SK-N-SH (cell line): ENCODE measurements around the gene PALLD. TPM values are rescaled to one million over a fixed set of nuclear protein-coding genes. Genes with fewer than 3 reads are reported as not detected.
A peak's percentile ranks its signal among the peaks of the same experiment; 100 is the strongest.

ENCODE experiments used
- CTCF ChIA-PET: fragments of 300-600, 350-600 bp; formaldehyde crosslinking; extraction: SDS; loops from one replicate; lab custom pipeline; 2021; lab: Yijun Ruan, JAX
- POLR2A ChIA-PET: fragments of 350-600 bp; sonication (Branson Sonifier 250); formaldehyde crosslinking; extraction: SDS; loops from one replicate; lab custom pipeline; 2020; ENCODE audit warnings: antibody characterized with exemption, inconsistent platforms; lab: Yijun Ruan, JAX
- DNase-seq: peaks from one replicate; pipeline ENCODE4 v3.0.0; 2012
- H2AFZ ChIP-seq: fragments of 200-600 bp; sonication (generic); 2 replicates; pipeline ENCODE4 v1.8.1; 2016; ENCODE audit warnings: antibody characterized with exemption, mild to moderate bottlenecking, low read depth
- H3F3A ChIP-seq: fragments of 200-600 bp; sonication (generic); replicated peaks from 2 replicates; pipeline ENCODE3; 2016; ENCODE audit warnings: antibody characterized with exemption, mild to moderate bottlenecking; ENCODE audit not compliant: insufficient read depth
- H3K27ac ChIP-seq, 2 experiments: fragments of 200-500 bp in 1 of 2; fragments of 200-600 bp in 1 of 2; sonication (Bioruptor generic) in 1 of 2; sonication (generic), shearing (Covaris generic) in 1 of 2; 2 replicates each; pipeline versions ENCODE4 v1.5.1 to v1.6.1; 2014 to 2016; ENCODE audit warnings: low read depth in 2 of 2, inconsistent platforms in 1 of 2, low read length in 1 of 2, mild to moderate bottlenecking in 1 of 2, mixed read lengths in 1 of 2
- H3K27me3 ChIP-seq: fragments of 200-600 bp; sonication (generic), shearing (Covaris generic); 2 replicates; pipeline ENCODE4 v1.6.1; 2016; ENCODE audit warnings: mixed run types; ENCODE audit not compliant: insufficient read depth
- H3K36me3 ChIP-seq, 2 experiments: fragments of 200-500 bp in 1 of 2; fragments of 200-600 bp in 1 of 2; sonication (Bioruptor generic) in 1 of 2; sonication (generic) in 1 of 2; replicated peaks in 1 of 2; 2 replicates each; pipeline versions ENCODE3 to v1.5.1; 2014 to 2016; ENCODE audit warnings: low read length in 1 of 2, mild to moderate bottlenecking in 1 of 2; ENCODE audit not compliant: insufficient read depth in 2 of 2, control insufficient read depth in 1 of 2
- H3K4me1 ChIP-seq, 2 experiments: fragments of 200-500 bp in 1 of 2; fragments of 200-600 bp in 1 of 2; sonication (Bioruptor generic) in 1 of 2; sonication (generic), shearing (Covaris generic) in 1 of 2; 2 replicates each; pipeline versions ENCODE4 v1.5.1 to v1.6.1; 2014 to 2016; ENCODE audit warnings: low read depth in 1 of 2, low read length in 1 of 2, mixed run types in 1 of 2; ENCODE audit not compliant: insufficient read depth in 2 of 2, control insufficient read depth in 1 of 2
- H3K4me2 ChIP-seq: fragments of 200-600 bp; sonication (generic), shearing (Covaris generic); 2 replicates; pipeline ENCODE4 v1.6.1; 2017; ENCODE audit warnings: mixed run types
- H3K4me3 ChIP-seq, 2 experiments: fragments of 200-500 bp in 1 of 2; fragments of 200-600 bp in 1 of 2; sonication (Bioruptor generic) in 1 of 2; sonication (generic), shearing (Covaris generic) in 1 of 2; 2 replicates each; pipeline versions ENCODE4 v1.5.1 to v1.8.1; 2014 to 2016; ENCODE audit warnings: low read depth in 2 of 2, inconsistent platforms in 1 of 2, low read length in 1 of 2, mild to moderate bottlenecking in 1 of 2, mixed read lengths in 1 of 2, moderate library complexity in 1 of 2
- H3K79me2 ChIP-seq: fragments of 200-600 bp; sonication (generic); 2 replicates; pipeline ENCODE4 v1.8.1; 2017; ENCODE audit warnings: mild to moderate bottlenecking; ENCODE audit not compliant: insufficient read depth
- H3K9ac ChIP-seq: fragments of 200-600 bp; sonication (generic); 2 replicates; pipeline ENCODE4 v1.6.1; 2017; ENCODE audit warnings: mixed run types
- H3K9me2 ChIP-seq: fragments of 200-600 bp; sonication (generic); 2 replicates; pipeline ENCODE4 v1.6.1; 2017; ENCODE audit warnings: mixed run types
- H3K9me3 ChIP-seq: fragments of 200-600 bp; sonication (generic); 2 replicates; pipeline ENCODE4 v1.6.1; 2017; ENCODE audit warnings: mixed run types, mild to moderate bottlenecking, moderate library complexity
- H4K20me1 ChIP-seq: fragments of 200-600 bp; sonication (generic); 2 replicates; pipeline ENCODE4 v1.6.1; 2017; ENCODE audit warnings: mild to moderate bottlenecking, mixed run types; ENCODE audit not compliant: insufficient read depth
- EP300 ChIP-seq, 2 experiments: IDR thresholded peaks; 2 replicates each; pipeline versions ENCODE4 v1.4.0 to v1.6.1; 2012; ENCODE audit warnings: borderline replicate concordance in 1 of 2, low read depth in 1 of 2, low read length in 1 of 2
- FOSL2 ChIP-seq: IDR thresholded peaks from 2 replicates; pipeline ENCODE4 v1.4.0; 2012; ENCODE audit warnings: low read depth, mild to moderate bottlenecking, moderate library complexity, borderline replicate concordance
- JUND ChIP-seq: IDR thresholded peaks from 2 replicates; pipeline ENCODE4 v1.4.0; 2012
- MEF2A ChIP-seq: IDR thresholded peaks from 2 replicates; pipeline ENCODE4 v1.4.0; 2012; ENCODE audit warnings: low read depth, borderline replicate concordance
- NFIC ChIP-seq: IDR thresholded peaks from 2 replicates; pipeline ENCODE4 v1.4.0; 2012; ENCODE audit warnings: borderline replicate concordance
- NRF1 ChIP-seq: IDR thresholded peaks from 2 replicates; pipeline ENCODE4 v1.6.1; 2012; ENCODE audit warnings: low read depth, mild to moderate bottlenecking, low read length
- SMC3 ChIP-seq: IDR thresholded peaks from 2 replicates; pipeline ENCODE4 v1.6.1; 2012; ENCODE audit warnings: low read depth, low read length, improper control_type of control experiment
- TAF1 ChIP-seq: IDR thresholded peaks from 2 replicates; pipeline ENCODE4 v1.6.1; 2012; ENCODE audit warnings: low read depth, mild to moderate bottlenecking, low read length, moderate library complexity, borderline replicate concordance
- TCF12 ChIP-seq: IDR thresholded peaks from 2 replicates; pipeline ENCODE4 v1.4.0; 2012
- TEAD4 ChIP-seq: IDR thresholded peaks from 2 replicates; pipeline ENCODE4 v1.4.0; 2012; ENCODE audit warnings: mild to moderate bottlenecking, borderline replicate concordance; ENCODE audit not compliant: insufficient read depth
- WGBS: methylation state at CpG from one replicate; pipeline ENCODE4 v1.1.6; 2017; ENCODE audit warnings: low lambda C conversion rate; 5-methylcytosine and 5-hydroxymethylcytosine counted together
- polyA plus RNA-seq, 3 experiments: library from polyadenylated mRNA; depleted of rRNA; stranded (reverse); fragments of >200 nt; gene quantifications; 2 replicates each; pipeline ENCODE4 v1.2.3, GENCODE V29; 2012
- TF ChIP-seq, protein P1 (sequence below): IDR thresholded peaks from 2 replicates; pipeline ENCODE4; 2012
- TF ChIP-seq, protein P2 (sequence below): fragments of 200-600 bp; sonication (generic); IDR thresholded peaks from 2 replicates; pipeline ENCODE4 v1.6.1; 2017; ENCODE audit warnings: antibody characterized with exemption, mild to moderate bottlenecking, moderate library complexity

PALLD gene
- polyA plus RNA-seq, 1 of the 3 experiments (the other 2 are of a cell fraction): 33.0 TPM

GRCh38 chr4:168755598-168756477 lies 259.0 kb downstream of the PALLD start:
- H3K4me2 ChIP-seq: 0 out of 2 replicates have a peak overlapping the region, but pooled peaks have one; percentile 1
- peak overlapping the region in 1 of 2 experiments; percentile 69; a peak in 2 of 4 replicates for H3K27ac ChIP-seq
- POLR2A ChIA-PET: no interaction called here

DNA sequence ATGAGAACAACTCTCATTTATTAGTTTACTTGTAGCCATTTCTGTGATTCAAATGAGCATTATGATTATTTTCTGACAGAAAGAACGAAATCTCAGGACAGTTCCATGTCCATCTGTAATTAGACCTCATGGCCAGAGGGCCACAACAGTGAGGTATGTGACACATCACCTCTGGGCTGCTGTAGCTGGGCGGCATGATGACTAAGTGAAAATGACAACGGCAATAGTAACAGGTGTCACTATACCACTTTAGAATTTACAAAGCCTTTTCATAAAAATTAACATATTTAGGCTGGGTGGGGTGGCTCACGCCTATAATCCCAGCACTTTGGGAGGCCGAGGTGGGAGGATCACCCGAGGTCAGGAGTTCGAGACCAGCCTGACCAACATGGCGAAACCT lies 260.6 kb downstream of the PALLD start:
- 98% methylated on average over 8 of the region's 8 CpGs for WGBS
- H3K4me2 ChIP-seq: no peak overlapping the region

More at GRCh38 chr4:168755598-168756477, 259.0 kb downstream of the PALLD start:
- no peaks in the 10 kb centered on the region for H3K9me3 ChIP-seq
- peaks cover 0 to 13% of the 10 kb centered on the region in 2 experiments; a peak in 3 of 4 replicates for H3K4me1 ChIP-seq
- H3K27me3 ChIP-seq: no peaks in the 10 kb centered on the region
- H3K79me2 ChIP-seq: no peaks in the 10 kb centered on the region
- CTCF ChIA-PET: no interaction called here
- no peak overlapping the region for H3K4me3 ChIP-seq
- H2AFZ ChIP-seq: no peak overlapping the region
- TF ChIP-seq TCF12 (peak; percentile 79), TAF1 (no peak), MEF2A (no peak), NFIC (peak; percentile 53; the same call in 1 of the 2 replicates), JUND (peak; percentile 40; the same call in 1 of the 2 replicates), FOSL2 (peak; percentile 60; the same call in 1 of the 2 replicates), TEAD4 (0 out of 2 replicates have a peak, but pooled peaks have one; percentile 53), NRF1 (no peak), EP300 (IDR thresholded peaks at IDR 0.05; ENCODE audit: borderline replicate concordance in 1 of 2, low read depth in 1 of 2, low read length in 1 of 2) (peak in 1 of 2 experiments; percentile 64; a peak in 1 of 4 replicates), SMC3 (no peak)
- TF ChIP-seq, protein P1, sequence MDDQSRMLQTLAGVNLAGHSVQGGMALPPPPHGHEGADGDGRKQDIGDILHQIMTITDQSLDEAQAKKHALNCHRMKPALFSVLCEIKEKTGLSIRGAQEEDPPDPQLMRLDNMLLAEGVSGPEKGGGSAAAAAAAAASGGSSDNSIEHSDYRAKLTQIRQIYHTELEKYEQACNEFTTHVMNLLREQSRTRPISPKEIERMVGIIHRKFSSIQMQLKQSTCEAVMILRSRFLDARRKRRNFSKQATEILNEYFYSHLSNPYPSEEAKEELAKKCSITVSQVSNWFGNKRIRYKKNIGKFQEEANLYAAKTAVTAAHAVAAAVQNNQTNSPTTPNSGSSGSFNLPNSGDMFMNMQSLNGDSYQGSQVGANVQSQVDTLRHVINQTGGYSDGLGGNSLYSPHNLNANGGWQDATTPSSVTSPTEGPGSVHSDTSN: no peak
- 89% methylated on average over 8 of the region's 8 CpGs for WGBS
- H3K9me2 ChIP-seq: no peaks in the 10 kb centered on the region
- no peak overlapping the region for H3K9ac ChIP-seq
- H3K36me3 ChIP-seq: peaks cover 0 to 3% of the 10 kb centered on the region in 2 experiments
- no peaks in the 10 kb centered on the region for H4K20me1 ChIP-seq
- no peak for DNase-seq
- peaks cover 37% of the 10 kb centered on the region for H3F3A ChIP-seq

More for the DNA sequence above, 260.6 kb downstream of the PALLD start:
- DNase-seq: no peak
- no peak overlapping the region for H3K9ac ChIP-seq
- no peaks in the 10 kb centered on the region for H3K9me2 ChIP-seq
- no peak overlapping the region for H3K4me3 ChIP-seq
- no peaks in the 10 kb centered on the region for H3K27me3 ChIP-seq
- no peak overlapping the region for H2AFZ ChIP-seq
- H3K9me3 ChIP-seq: no peaks in the 10 kb centered on the region
- ChIA-PET CTCF (no interaction called here), POLR2A (no interaction called here)
- TF ChIP-seq, protein P2, sequence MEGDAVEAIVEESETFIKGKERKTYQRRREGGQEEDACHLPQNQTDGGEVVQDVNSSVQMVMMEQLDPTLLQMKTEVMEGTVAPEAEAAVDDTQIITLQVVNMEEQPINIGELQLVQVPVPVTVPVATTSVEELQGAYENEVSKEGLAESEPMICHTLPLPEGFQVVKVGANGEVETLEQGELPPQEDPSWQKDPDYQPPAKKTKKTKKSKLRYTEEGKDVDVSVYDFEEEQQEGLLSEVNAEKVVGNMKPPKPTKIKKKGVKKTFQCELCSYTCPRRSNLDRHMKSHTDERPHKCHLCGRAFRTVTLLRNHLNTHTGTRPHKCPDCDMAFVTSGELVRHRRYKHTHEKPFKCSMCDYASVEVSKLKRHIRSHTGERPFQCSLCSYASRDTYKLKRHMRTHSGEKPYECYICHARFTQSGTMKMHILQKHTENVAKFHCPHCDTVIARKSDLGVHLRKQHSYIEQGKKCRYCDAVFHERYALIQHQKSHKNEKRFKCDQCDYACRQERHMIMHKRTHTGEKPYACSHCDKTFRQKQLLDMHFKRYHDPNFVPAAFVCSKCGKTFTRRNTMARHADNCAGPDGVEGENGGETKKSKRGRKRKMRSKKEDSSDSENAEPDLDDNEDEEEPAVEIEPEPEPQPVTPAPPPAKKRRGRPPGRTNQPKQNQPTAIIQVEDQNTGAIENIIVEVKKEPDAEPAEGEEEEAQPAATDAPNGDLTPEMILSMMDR: no peak
- no peak for TF ChIP-seq TEAD4
- H3K4me1 ChIP-seq: peaks cover 0 to 13% of the 10 kb centered on the region in 2 experiments; a peak in 2 of 4 replicates
- peaks cover 29% of the 10 kb centered on the region for H3F3A ChIP-seq
- H3K79me2 ChIP-seq: no peaks in the 10 kb centered on the region
- H3K27ac ChIP-seq: peak overlapping the region in 1 of 2 experiments; percentile 69; a peak in 1 of 4 replicates
- peaks cover 0 to 3% of the 10 kb centered on the region in 2 experiments for H3K36me3 ChIP-seq
- no peaks in the 10 kb centered on the region for H4K20me1 ChIP-seq
